Pancreas (tissue), 10 donors: ENCODE results near the gene SAV1. TPM values are rescaled to one million over a fixed set of nuclear protein-coding genes. Genes with fewer than 3 reads are reported as not detected.

Experiments used
- ATAC-seq, 4 donors: fragments of 200-7000 bp; cut with Tn5 transposase; one replicate each; pipeline versions ENCODE4 v1.8.0 to v1.9.1; 2020; ENCODE audit warnings: mild to moderate bottlenecking in 4 of 4, moderate library complexity in 4 of 4
- DNase-seq, 6 donors: peaks; one replicate each; pipeline ENCODE4 v3.0.0-alpha.2; 2020
- FAIRE-seq: peaks from 2 replicates; lab custom pipeline; 2012; peaks lifted over from hg19 to GRCh38; lab: Jason Lieb, UNC
- H3K27ac ChIP-seq, 4 donors: fragments of 200-600 bp; sonication (generic); 1 replicate in 3 of 4; 2 replicates in 1 of 4; pipeline versions ENCODE4 v1.5.0 to v1.8.0; 2020
- H3K27me3 ChIP-seq, 4 donors: fragments of 200-600 bp; one replicate each; pipeline ENCODE4 v1.8.0; 2021
- H3K36me3 ChIP-seq, 3 donors: fragments of 200-600 bp; sonication (generic) in 1 of 3; one replicate each; pipeline versions ENCODE4 v1.5.0 to v1.8.0; 2020 to 2021
- H3K4me1 ChIP-seq, 3 donors: fragments of 200-600 bp; one replicate each; pipeline ENCODE4 v1.8.0; 2021
- H3K4me3 ChIP-seq, 4 donors: fragments of 200-600 bp; sonication (generic) in 2 of 4; one replicate each; pipeline versions ENCODE4 v1.5.0 to v1.8.0; 2020 to 2021
- H3K9me3 ChIP-seq, 4 donors: fragments of 200-600 bp; one replicate each; pipeline ENCODE4 v1.8.0; 2021
- CTCF ChIP-seq, 4 donors: fragments of 200-600 bp; sonication (generic) in 3 of 4; IDR thresholded peaks; one replicate each; pipeline versions ENCODE4 v1.5.0 to v1.8.0; 2021; ENCODE audit warnings: antibody characterized with exemption in 4 of 4
- WGBS, 2 donors: extraction: QIAGEN DNeasy Blood & Tissue Kit; methylation state at CpG; one replicate each; pipeline ENCODE4 v1.1.7; 2013; 5-methylcytosine and 5-hydroxymethylcytosine counted together
- intact Hi-C, 3 donors: fragments of 100-400 bp; cut with DNase I; formaldehyde crosslinking; loops; one replicate each; pipeline versions ENCODE4 v1.11.1 to v1.14.2; 2022
- polyA plus RNA-seq, 2 donors: library from polyadenylated mRNA; stranded (reverse); fragments of 200-250 nt; gene quantifications; one replicate each; pipeline ENCODE4 v1.2.3, GENCODE V29; 2013
- total RNA-seq, 6 donors: library from RNA; stranded (reverse); fragmentation: NEBNext Ultra II Directional in 4 of 6; extraction: Animal tissue kit (Norgen Biotek cat#: 25700) in 4 of 6; gene quantifications; one replicate each; pipeline versions ENCODE4 v1.2.1 to v1.2.4, GENCODE V29; 2021 to 2023
- donor health status: healthy with polysubstance abuse.
- donor health status: DM: no; HTN: no; CAD: no; lungs with moderate emphysema.
- donor health status: DM: no; HTN: no; CAD: no.
- donor health status: control.
- donor health status: control.
- donor health status: Bipolar disorder and iron deficiency.
- donor health status: DM: yes; HTN: yes; CAD: no.
- donor health status: DM: no; HTN: no; CAD: no.
- donor health status: DM: no; HTN: no; CAD: no.
- donor health status: DM: yes; HTN: yes; CAD: no.

The SAV1 gene
- total and polyA plus RNA-seq, 8 donors, result 14.8 to 49.2 (median 35.3) TPM

- Histone ChIP-seq H3K27ac (no peak overlapping the region), H3K9me3 (no peaks in the 10 kb centered on the region), H3K27me3 (no peaks in the 10 kb centered on the region), H3K36me3 (no peaks in the 10 kb centered on the region), H3K4me1 (peaks cover 3 to 19% (median 15%) of the 10 kb centered on the region in 3 donors), H3K4me3 (no peak overlapping the region)
- no peak for TF ChIP-seq CTCF (IDR thresholded peaks at IDR 0.05)
- FAIRE-seq (no peak), ATAC-seq (no peak), DNase-seq (no peak)
- intact Hi-C loops, result no loop called here
- 90 to 93% methylated on average over 3 of the region's 3 CpGs for WGBS, 2 donors
Observed at GRCh38 chr14:50607181-50607580, 60.9 kb downstream of the SAV1 start.

GRCh38 chr14:50606468-50606867 is 61.6 kb downstream of the SAV1 start:
- no peak for DNase-seq
- 89 to 91% methylated on average over 2 of the region's 2 CpGs for WGBS, 2 donors
- no peak for FAIRE-seq
- Histone ChIP-seq H3K36me3 (no peaks in the 10 kb centered on the region), H3K27me3 (no peaks in the 10 kb centered on the region), H3K27ac (no peak overlapping the region), H3K4me3 (no peak overlapping the region), H3K9me3 (no peaks in the 10 kb centered on the region), H3K4me1 (peaks cover 3 to 21% (median 16%) of the 10 kb centered on the region in 3 donors)
- ATAC-seq, result no peak
- TF ChIP-seq CTCF (IDR thresholded peaks at IDR 0.05), result no peak
- intact Hi-C loops, result no loop called here

GRCh38 chr14:50605766-50606165 is 62.3 kb downstream of the SAV1 start:
- Histone ChIP-seq H3K36me3 (no peaks in the 10 kb centered on the region), H3K4me1 (peaks cover 3 to 25% (median 19%) of the 10 kb centered on the region in 3 donors), H3K27me3 (no peaks in the 10 kb centered on the region), H3K27ac (no peak overlapping the region), H3K4me3 (no peak overlapping the region), H3K9me3 (no peaks in the 10 kb centered on the region)
- intact Hi-C loops, result no loop called here
- no peak for TF ChIP-seq CTCF (IDR thresholded peaks at IDR 0.05)
- WGBS, 2 donors, result 0 to 9% methylated on average over 1 of the region's 1 CpG
- ATAC-seq (no peak), DNase-seq (no peak), FAIRE-seq (no peak)

- Histone ChIP-seq H3K4me3 (no peak overlapping the region), H3K27ac (peak overlapping the region in 2 of 4 donors; percentile 24 to 25), H3K4me1 (peaks cover 3 to 28% (median 25%) of the 10 kb centered on the region in 3 donors), H3K27me3 (no peaks in the 10 kb centered on the region), H3K36me3 (no peaks in the 10 kb centered on the region), H3K9me3 (no peaks in the 10 kb centered on the region)
- intact Hi-C loops, result no loop called here
- DNase-seq (no peak), ATAC-seq (peak in 3 of 4 donors; percentile 23 to 48 (median 46)), FAIRE-seq (no peak)
- no peak for TF ChIP-seq CTCF (IDR thresholded peaks at IDR 0.05)
- 10 to 19% methylated on average over 2 of the region's 2 CpGs for WGBS, 2 donors
Observed at GRCh38 chr14:50603565-50603964, 64.5 kb downstream of the SAV1 start.

- TF ChIP-seq CTCF (IDR thresholded peaks at IDR 0.05), result no peak
- no peak for DNase-seq
- Histone ChIP-seq H3K4me1 (peaks cover 3 to 28% (median 25%) of the 10 kb centered on the region in 3 donors), H3K36me3 (no peaks in the 10 kb centered on the region), H3K27me3 (no peaks in the 10 kb centered on the region), H3K27ac (no peak overlapping the region), H3K4me3 (no peak overlapping the region), H3K9me3 (no peaks in the 10 kb centered on the region)
- ATAC-seq, result peak in 1 of 4 donors; percentile 7
- 69 to 75% methylated on average over 3 of the region's 3 CpGs for WGBS, 2 donors
- no peak for FAIRE-seq
- intact Hi-C loops, result no loop called here
Observed at GRCh38 chr14:50602035-50602434, 66.1 kb downstream of the SAV1 start.
